ENCODE results near the gene SMAD3. TPM values are rescaled to one million over a fixed set of nuclear protein-coding genes. Genes with fewer than 3 reads are reported as not detected.

Gene SMAD3
- total and polyA plus RNA-seq, 4 donors: 15.9 to 33.3 (median 24.9) TPM

DNA sequence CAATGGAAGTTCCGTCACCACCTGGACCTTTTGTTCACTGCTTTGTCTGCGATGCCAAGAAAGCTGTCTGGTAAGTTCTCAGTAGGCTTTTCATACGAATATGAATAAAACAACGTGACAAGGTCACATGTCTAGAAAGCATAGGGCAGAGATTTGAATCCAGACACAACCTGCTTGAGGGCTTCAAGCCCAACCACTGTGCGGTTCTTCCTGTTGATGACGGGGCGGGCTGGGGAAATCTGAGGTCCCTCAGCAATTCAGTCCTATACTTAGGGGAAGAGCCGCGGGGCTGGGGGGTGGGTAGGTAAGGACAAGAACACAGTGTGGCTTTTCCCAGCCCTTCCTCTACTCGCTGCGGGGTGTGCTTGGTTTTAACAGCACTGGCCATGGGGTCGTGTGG lies 32.4 kb upstream of the SMAD3 start:
- peak overlapping the region; percentile 17 for H3K4me3 ChIP-seq (ENCODE audit: low read depth, low read length)
- H3K27ac ChIP-seq (ENCODE audit: low read depth, low read length): no peak overlapping the region
- WGBS (ENCODE audit: insufficient coverage): 39% methylated on average over 11 of the region's 12 CpGs
- H3K36me3 ChIP-seq (ENCODE audit: control insufficient read depth, insufficient read depth, low read length): no peaks in the 10 kb centered on the region
- peaks cover 11% of the 10 kb centered on the region for H3K27me3 ChIP-seq (ENCODE audit: control insufficient read depth, insufficient read depth, low read length)
- no peaks in the 10 kb centered on the region for H3K9me3 ChIP-seq (ENCODE audit: control insufficient read depth, insufficient read depth, low read length)
- no peak for DNase-seq (ENCODE audit: low read depth in 4 of 6, low spot score in 6 of 6)
- peaks cover 10% of the 10 kb centered on the region for H3K4me1 ChIP-seq (ENCODE audit: control insufficient read depth, insufficient read depth, low read length)

GRCh38 chr15:67033571-67034044 lies 31.8 kb upstream of the SMAD3 start:
- Histone ChIP-seq H3K9me3 (ENCODE audit: control insufficient read depth, insufficient read depth, low read length) (no peaks in the 10 kb centered on the region), H3K27ac (ENCODE audit: low read depth, low read length) (no peak overlapping the region), H3K36me3 (ENCODE audit: control insufficient read depth, insufficient read depth, low read length) (no peaks in the 10 kb centered on the region), H3K4me3 (ENCODE audit: low read depth, low read length) (peak overlapping the region; percentile 17), H3K4me1 (ENCODE audit: control insufficient read depth, insufficient read depth, low read length) (peaks cover 10% of the 10 kb centered on the region), H3K27me3 (ENCODE audit: control insufficient read depth, insufficient read depth, low read length) (peaks cover 11% of the 10 kb centered on the region)
- DNase-seq (ENCODE audit: low read depth in 4 of 6, low spot score in 6 of 6): peak in 2 of 6 donors; percentile 34 to 48
- under 1% methylated on average over 46 of the region's 50 CpGs for WGBS (ENCODE audit: insufficient coverage)

DNA sequence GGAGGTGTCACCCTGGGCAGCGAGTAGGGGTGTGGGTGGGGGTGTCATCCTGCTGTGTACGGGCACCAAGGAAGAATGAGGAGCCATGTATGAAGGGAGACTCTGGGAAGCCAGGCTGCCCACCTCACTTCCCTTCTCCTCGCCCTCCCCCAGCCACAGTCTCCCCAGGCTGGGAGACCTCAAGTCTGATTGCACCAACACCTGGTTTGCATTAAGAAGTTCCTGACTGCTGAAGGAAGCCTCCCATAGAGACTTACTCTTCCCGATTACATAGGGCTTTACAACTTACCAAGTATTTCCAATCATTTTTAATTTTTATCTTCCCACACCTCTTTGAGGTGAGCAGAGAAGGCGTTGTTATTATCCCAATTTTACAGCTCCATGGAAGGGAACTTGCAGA lies 29.5 kb upstream of the SMAD3 start:
- WGBS (ENCODE audit: insufficient coverage): 88% methylated on average over 2 of the region's 5 CpGs

GRCh38 chr15:67036775-67037555 lies 28.4 kb upstream of the SMAD3 start:
- DNase-seq (ENCODE audit: low read depth in 4 of 6, low spot score in 6 of 6): peak in 1 of 6 donors; percentile 49
- Histone ChIP-seq H3K4me3 (ENCODE audit: low read depth, low read length) (no peak overlapping the region), H3K36me3 (ENCODE audit: control insufficient read depth, insufficient read depth, low read length) (no peaks in the 10 kb centered on the region), H3K4me1 (ENCODE audit: control insufficient read depth, insufficient read depth, low read length) (peaks cover 15% of the 10 kb centered on the region), H3K27me3 (ENCODE audit: control insufficient read depth, insufficient read depth, low read length) (peaks cover 11% of the 10 kb centered on the region), H3K9me3 (ENCODE audit: control insufficient read depth, insufficient read depth, low read length) (no peaks in the 10 kb centered on the region), H3K27ac (ENCODE audit: low read depth, low read length) (no peak overlapping the region)
- WGBS (ENCODE audit: insufficient coverage): 100% methylated on average over 1 of the region's 8 CpGs

More for the DNA sequence above, 29.5 kb upstream of the SMAD3 start:
- Histone ChIP-seq H3K27me3 (ENCODE audit: control insufficient read depth, insufficient read depth, low read length) (peaks cover 11% of the 10 kb centered on the region), H3K27ac (ENCODE audit: low read depth, low read length) (no peak overlapping the region), H3K4me3 (ENCODE audit: low read depth, low read length) (no peak overlapping the region), H3K9me3 (ENCODE audit: control insufficient read depth, insufficient read depth, low read length) (no peaks in the 10 kb centered on the region), H3K4me1 (ENCODE audit: control insufficient read depth, insufficient read depth, low read length) (peaks cover 14% of the 10 kb centered on the region), H3K36me3 (ENCODE audit: control insufficient read depth, insufficient read depth, low read length) (no peaks in the 10 kb centered on the region)
- DNase-seq (ENCODE audit: low read depth in 4 of 6, low spot score in 6 of 6): no peak

- DNase-seq (ENCODE audit: low read depth in 4 of 6, low spot score in 6 of 6): no peak
- Histone ChIP-seq H3K4me1 (ENCODE audit: control insufficient read depth, insufficient read depth, low read length) (peaks cover 18% of the 10 kb centered on the region), H3K9me3 (ENCODE audit: control insufficient read depth, insufficient read depth, low read length) (no peaks in the 10 kb centered on the region), H3K27me3 (ENCODE audit: control insufficient read depth, insufficient read depth, low read length) (peaks cover 8% of the 10 kb centered on the region), H3K36me3 (ENCODE audit: control insufficient read depth, insufficient read depth, low read length) (no peaks in the 10 kb centered on the region), H3K4me3 (ENCODE audit: low read depth, low read length) (no peak overlapping the region), H3K27ac (ENCODE audit: low read depth, low read length) (no peak overlapping the region)
These were observed 27.7 kb upstream of the SMAD3 start for GRCh38 chr15:67037694-67038093.

GRCh38 chr15:67038736-67039135 lies 26.7 kb upstream of the SMAD3 start:
- Histone ChIP-seq H3K36me3 (ENCODE audit: control insufficient read depth, insufficient read depth, low read length) (no peaks in the 10 kb centered on the region), H3K4me1 (ENCODE audit: control insufficient read depth, insufficient read depth, low read length) (peaks cover 11% of the 10 kb centered on the region), H3K27ac (ENCODE audit: low read depth, low read length) (no peak overlapping the region), H3K9me3 (ENCODE audit: control insufficient read depth, insufficient read depth, low read length) (no peaks in the 10 kb centered on the region), H3K27me3 (ENCODE audit: control insufficient read depth, insufficient read depth, low read length) (no peaks in the 10 kb centered on the region), H3K4me3 (ENCODE audit: low read depth, low read length) (no peak overlapping the region)
- no peak for DNase-seq (ENCODE audit: low read depth in 4 of 6, low spot score in 6 of 6)

GRCh38 chr15:67039384-67040075 lies 25.9 kb upstream of the SMAD3 start:
- H3K4me1 ChIP-seq (ENCODE audit: control insufficient read depth, insufficient read depth, low read length): peaks cover 7% of the 10 kb centered on the region
- H3K36me3 ChIP-seq (ENCODE audit: control insufficient read depth, insufficient read depth, low read length): no peaks in the 10 kb centered on the region
- no peak for DNase-seq (ENCODE audit: low read depth in 4 of 6, low spot score in 6 of 6)
- no peaks in the 10 kb centered on the region for H3K27me3 ChIP-seq (ENCODE audit: control insufficient read depth, insufficient read depth, low read length)
- H3K27ac ChIP-seq (ENCODE audit: low read depth, low read length): no peak overlapping the region
- H3K4me3 ChIP-seq (ENCODE audit: low read depth, low read length): no peak overlapping the region
- H3K9me3 ChIP-seq (ENCODE audit: control insufficient read depth, insufficient read depth, low read length): no peaks in the 10 kb centered on the region
- 61% methylated on average over 9 of the region's 10 CpGs for WGBS (ENCODE audit: insufficient coverage)

GRCh38 chr15:67040277-67040676 lies 25.1 kb upstream of the SMAD3 start:
- Histone ChIP-seq H3K27ac (ENCODE audit: low read depth, low read length) (no peak overlapping the region), H3K27me3 (ENCODE audit: control insufficient read depth, insufficient read depth, low read length) (no peaks in the 10 kb centered on the region), H3K4me1 (ENCODE audit: control insufficient read depth, insufficient read depth, low read length) (peaks cover 7% of the 10 kb centered on the region), H3K9me3 (ENCODE audit: control insufficient read depth, insufficient read depth, low read length) (no peaks in the 10 kb centered on the region), H3K4me3 (ENCODE audit: low read depth, low read length) (no peak overlapping the region), H3K36me3 (ENCODE audit: control insufficient read depth, insufficient read depth, low read length) (no peaks in the 10 kb centered on the region)
- DNase-seq (ENCODE audit: low read depth in 4 of 6, low spot score in 6 of 6): no peak
- 100% methylated on average over 1 of the region's 2 CpGs for WGBS (ENCODE audit: insufficient coverage)

GRCh38 chr15:67042551-67043142 lies 22.8 kb upstream of the SMAD3 start:
- no CpG with 5 or more reads among the region's 7 CpGs for WGBS (ENCODE audit: insufficient coverage)
- H3K4me1 ChIP-seq (ENCODE audit: control insufficient read depth, insufficient read depth, low read length): peaks cover 7% of the 10 kb centered on the region
- H3K36me3 ChIP-seq (ENCODE audit: control insufficient read depth, insufficient read depth, low read length): no peaks in the 10 kb centered on the region
- H3K4me3 ChIP-seq (ENCODE audit: low read depth, low read length): no peak overlapping the region
- H3K9me3 ChIP-seq (ENCODE audit: control insufficient read depth, insufficient read depth, low read length): no peaks in the 10 kb centered on the region
- H3K27me3 ChIP-seq (ENCODE audit: control insufficient read depth, insufficient read depth, low read length): no peaks in the 10 kb centered on the region
- no peak for DNase-seq (ENCODE audit: low read depth in 4 of 6, low spot score in 6 of 6)
- no peak overlapping the region for H3K27ac ChIP-seq (ENCODE audit: low read depth, low read length)

Measured in spinal cord (tissue), 10 donors.